MM.1S (cell line): Measurements from ENCODE around the gene SH3BGRL3.

Experiments
- EZH2 ChIP-seq: fragments of 300-600 bp; sonication (generic); optimal IDR thresholded peaks from 2 replicates; pipeline ENCODE3; 2017; ENCODE audit warnings: low read depth, mild to moderate bottlenecking, antibody characterized with exemption, low read length, mixed read lengths
- EZH2phosphoT487 ChIP-seq: fragments of 300-600 bp; sonication (generic); IDR thresholded peaks from 2 replicates; pipeline ENCODE4 v1.6.1; 2018; ENCODE audit warnings: antibody characterized with exemption, low read length
- TF ChIP-seq, protein P1 (sequence below): fragments of 300-600 bp; sonication (generic); IDR thresholded peaks from 2 replicates; pipeline ENCODE4 v1.5.1; 2016; ENCODE audit warnings: antibody characterized with exemption, low read length, mixed read lengths

DNA sequence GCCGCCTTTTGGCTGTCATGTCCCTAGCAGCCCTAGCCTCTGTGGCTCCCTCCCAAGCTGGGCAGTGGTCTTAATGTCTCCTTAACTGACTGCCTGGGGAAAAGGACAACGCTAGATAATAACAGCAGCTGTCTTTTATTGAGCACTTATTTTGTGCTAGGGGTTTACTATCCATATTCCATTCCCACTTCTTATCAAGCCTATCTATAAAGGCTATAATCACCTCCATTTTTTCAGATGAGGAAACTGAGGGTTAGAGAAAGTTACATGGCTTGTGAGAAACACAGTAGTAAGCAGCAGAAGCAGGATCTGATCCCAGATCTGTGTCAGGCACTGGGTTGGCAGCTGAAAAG, 6.2 kb downstream of the SH3BGRL3 start:
- TF ChIP-seq, protein P1, sequence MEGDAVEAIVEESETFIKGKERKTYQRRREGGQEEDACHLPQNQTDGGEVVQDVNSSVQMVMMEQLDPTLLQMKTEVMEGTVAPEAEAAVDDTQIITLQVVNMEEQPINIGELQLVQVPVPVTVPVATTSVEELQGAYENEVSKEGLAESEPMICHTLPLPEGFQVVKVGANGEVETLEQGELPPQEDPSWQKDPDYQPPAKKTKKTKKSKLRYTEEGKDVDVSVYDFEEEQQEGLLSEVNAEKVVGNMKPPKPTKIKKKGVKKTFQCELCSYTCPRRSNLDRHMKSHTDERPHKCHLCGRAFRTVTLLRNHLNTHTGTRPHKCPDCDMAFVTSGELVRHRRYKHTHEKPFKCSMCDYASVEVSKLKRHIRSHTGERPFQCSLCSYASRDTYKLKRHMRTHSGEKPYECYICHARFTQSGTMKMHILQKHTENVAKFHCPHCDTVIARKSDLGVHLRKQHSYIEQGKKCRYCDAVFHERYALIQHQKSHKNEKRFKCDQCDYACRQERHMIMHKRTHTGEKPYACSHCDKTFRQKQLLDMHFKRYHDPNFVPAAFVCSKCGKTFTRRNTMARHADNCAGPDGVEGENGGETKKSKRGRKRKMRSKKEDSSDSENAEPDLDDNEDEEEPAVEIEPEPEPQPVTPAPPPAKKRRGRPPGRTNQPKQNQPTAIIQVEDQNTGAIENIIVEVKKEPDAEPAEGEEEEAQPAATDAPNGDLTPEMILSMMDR = no peak
- no peak for TF ChIP-seq EZH2
- no peak for TF ChIP-seq EZH2phosphoT487
